Fibroblast of mammary gland (primary cell): Measurements from ENCODE around the gene PYDC2.
A peak's percentile ranks its signal among the peaks of the same experiment; 100 is the strongest.

Experiments used
- DNase-seq: peaks from one replicate; pipeline ENCODE4 v3.0.0-alpha.2; 2010; ENCODE audit warnings: low read depth
- H3K4me3 ChIP-seq: 2 replicates; pipeline ENCODE4 v1.5.1; 2011; ENCODE audit warnings: low read depth, mild to moderate bottlenecking, low read length, moderate library complexity; ENCODE audit not compliant: control insufficient read depth
- CTCF ChIP-seq: conservative IDR thresholded peaks from 2 replicates; pipeline ENCODE4 v1.5.1; 2011; ENCODE audit warnings: low read depth, low read length, inconsistent platforms; ENCODE audit not compliant: control insufficient read depth, insufficient read depth

The PYDC2 gene

GRCh38 chr3:191461113-191461595 is at the start of gene PYDC2:
TSS of gene PYDC2 (plus strand) at chr3:191461163. CDS start at chr3:191461163, 0 bp downstream.
- DNase-seq, result no peak
- TF ChIP-seq CTCF, result no peak
- no peak within 1 kb of the TSS for H3K4me3 ChIP-seq

- TF ChIP-seq CTCF, result no peak
- no peak overlapping the region for H3K4me3 ChIP-seq
- peak; percentile 93 for DNase-seq
These were observed 48.2 kb upstream of the PYDC2 start for GRCh38 chr3:191412759-191413158.

- H3K4me3 ChIP-seq, result no peak overlapping the region
- DNase-seq, result peak; percentile 15
- no peak for TF ChIP-seq CTCF
These were observed 46.7 kb upstream of the PYDC2 start for GRCh38 chr3:191414286-191414685.

GRCh38 chr3:191414732-191415131 is 46.2 kb upstream of the PYDC2 start:
- DNase-seq, result no peak
- H3K4me3 ChIP-seq, result no peak overlapping the region
- TF ChIP-seq CTCF, result no peak

GRCh38 chr3:191415566-191415965 is 45.4 kb upstream of the PYDC2 start:
- H3K4me3 ChIP-seq, result no peak overlapping the region
- no peak for DNase-seq
- TF ChIP-seq CTCF, result no peak

DNA sequence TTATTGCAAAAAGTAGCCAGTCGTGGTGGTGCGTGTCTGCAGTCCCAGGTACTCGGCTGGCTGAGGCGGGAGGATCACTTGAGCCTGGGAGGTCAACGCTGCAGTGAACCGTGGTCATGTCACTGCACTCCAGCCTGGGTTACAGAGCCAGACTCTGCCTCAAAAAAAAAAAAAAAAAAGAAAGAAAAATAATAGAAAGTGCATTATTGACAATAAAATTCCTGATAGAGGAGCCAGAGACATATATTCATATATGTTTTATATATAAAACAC is 43.6 kb upstream of the PYDC2 start:
- H3K4me3 ChIP-seq, result no peak overlapping the region
- no peak for TF ChIP-seq CTCF
- DNase-seq, result no peak

DNA sequence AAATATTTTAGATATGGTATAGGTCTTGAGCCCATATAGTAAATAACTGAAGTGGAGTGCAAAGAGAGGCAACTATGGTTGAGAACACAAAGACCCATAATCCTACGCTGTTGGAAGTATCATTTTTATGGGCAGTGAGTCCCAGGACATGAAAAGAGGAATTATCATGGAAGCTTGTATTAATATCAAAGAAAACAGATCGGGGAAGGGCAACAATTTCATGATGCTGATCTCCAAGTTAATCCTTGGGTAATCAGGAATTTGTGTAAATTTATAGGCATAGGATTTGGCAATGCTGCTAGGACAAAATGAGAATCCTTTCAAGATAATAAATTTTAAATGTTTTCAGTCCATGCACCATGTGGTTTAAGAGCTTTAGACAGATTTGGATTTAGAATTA is 40.2 kb upstream of the PYDC2 start:
- TF ChIP-seq CTCF, result no peak
- no peak for DNase-seq
- H3K4me3 ChIP-seq, result no peak overlapping the region
